CD4-positive, alpha-beta T cell treated with Interleukin-4 for 4 hours (primary cell): ENCODE measurements around the gene ELOVL2.

Experiments used
- DNase-seq: peaks from one replicate; pipeline ENCODE4 v3.0.0-alpha.2; 2020

The ELOVL2 gene

DNA sequence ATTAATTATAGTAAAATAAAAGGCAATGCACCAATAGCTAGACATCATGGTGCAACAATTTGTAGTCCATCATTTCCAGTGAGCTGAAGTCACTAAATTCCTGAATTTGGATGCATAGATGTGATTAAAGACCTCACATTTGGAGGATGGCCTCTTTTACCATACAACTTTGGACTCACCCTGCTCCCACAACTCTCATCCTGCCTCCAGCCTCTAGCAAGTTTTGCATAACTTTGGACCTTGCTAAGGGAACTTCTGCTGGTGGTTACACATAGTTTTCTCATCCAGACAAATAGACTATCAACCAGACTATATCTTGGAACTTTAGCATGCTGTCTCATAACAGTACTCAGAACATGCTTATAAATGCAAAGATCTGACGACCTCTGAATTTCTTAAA, 12.8 kb upstream of the ELOVL2 start:
- DNase-seq: no peak

DNA sequence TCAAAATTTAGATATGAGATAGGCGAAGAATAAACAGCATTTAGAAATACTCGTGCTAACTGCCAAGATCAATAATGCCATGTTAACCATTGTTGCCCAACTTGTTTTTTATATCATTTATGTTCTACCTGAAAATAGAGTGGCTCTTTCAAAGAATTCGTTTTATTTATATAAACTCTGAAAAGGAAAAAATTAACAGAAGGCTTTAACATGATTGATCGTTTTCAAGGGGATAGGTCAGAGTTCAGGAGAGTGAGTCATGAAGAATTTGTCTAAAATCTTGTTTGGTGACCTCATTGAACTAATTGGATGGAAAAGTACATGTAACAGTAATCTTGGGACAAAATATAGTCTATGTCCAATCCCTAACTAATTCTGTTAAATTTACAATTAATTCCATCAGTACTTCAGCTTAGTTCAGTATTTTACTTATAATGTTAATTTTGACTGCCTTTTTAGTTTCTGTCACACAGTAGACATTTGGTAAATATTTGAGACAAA, 11.1 kb upstream of the ELOVL2 start:
- DNase-seq: no peak

DNA sequence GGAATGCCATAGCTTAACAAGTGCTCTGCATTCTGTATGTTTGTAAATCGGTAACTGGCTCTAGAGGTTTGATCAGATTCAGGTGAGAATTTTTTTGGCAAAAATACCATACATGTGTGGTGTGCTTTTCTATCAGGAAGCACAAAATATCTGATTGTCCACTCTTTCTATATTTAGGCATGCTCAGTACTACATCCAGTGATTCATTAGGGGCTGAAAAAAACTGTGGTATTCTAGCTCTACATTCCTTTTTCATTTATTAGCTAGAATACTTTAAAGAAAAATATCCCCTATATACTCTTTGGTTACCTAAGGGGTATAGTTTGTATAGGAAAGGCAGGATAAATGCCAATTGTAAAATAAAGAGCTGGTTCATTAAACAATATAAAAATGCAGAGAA, 10.6 kb upstream of the ELOVL2 start:
- no peak for DNase-seq

- no peak for DNase-seq
Measured at GRCh38 chr6:11053307-11053706, 9.2 kb upstream of the ELOVL2 start.

DNA sequence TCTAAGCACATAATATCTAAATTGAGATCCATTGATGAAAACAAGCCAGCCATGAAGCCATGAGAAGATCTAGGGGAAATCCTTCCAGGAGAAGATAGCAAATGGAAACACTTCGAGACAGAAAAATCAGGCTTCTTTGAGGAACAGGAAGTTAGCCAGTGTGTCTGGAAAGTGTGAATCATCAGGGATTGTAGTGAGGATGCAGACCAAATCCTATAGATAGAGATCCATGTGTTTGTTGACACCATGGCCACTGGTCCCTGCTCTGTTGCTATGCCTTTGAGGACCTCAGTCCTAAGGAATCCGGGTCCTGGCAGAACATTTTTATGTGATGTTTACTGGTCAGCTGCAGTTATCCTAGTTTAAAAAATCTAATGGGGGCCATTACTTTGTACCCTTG, 6.6 kb upstream of the ELOVL2 start:
- no peak for DNase-seq

GRCh38 chr6:11044712-11045167, 635 bp upstream of the ELOVL2 start:
- DNase-seq: no peak

- DNase-seq: no peak
Measured at GRCh38 chr6:11043378-11043960, 636 bp downstream of the ELOVL2 start.

- DNase-seq: no peak
Measured at GRCh38 chr6:11042750-11043377, 1.2 kb downstream of the ELOVL2 start.

- DNase-seq: no peak
Measured at GRCh38 chr6:11042025-11042749, 1.9 kb downstream of the ELOVL2 start.

- no peak for DNase-seq
Measured at GRCh38 chr6:11040134-11040533, 4.0 kb downstream of the ELOVL2 start.

GRCh38 chr6:11039040-11039439, 5.1 kb downstream of the ELOVL2 start:
- DNase-seq: no peak

DNA sequence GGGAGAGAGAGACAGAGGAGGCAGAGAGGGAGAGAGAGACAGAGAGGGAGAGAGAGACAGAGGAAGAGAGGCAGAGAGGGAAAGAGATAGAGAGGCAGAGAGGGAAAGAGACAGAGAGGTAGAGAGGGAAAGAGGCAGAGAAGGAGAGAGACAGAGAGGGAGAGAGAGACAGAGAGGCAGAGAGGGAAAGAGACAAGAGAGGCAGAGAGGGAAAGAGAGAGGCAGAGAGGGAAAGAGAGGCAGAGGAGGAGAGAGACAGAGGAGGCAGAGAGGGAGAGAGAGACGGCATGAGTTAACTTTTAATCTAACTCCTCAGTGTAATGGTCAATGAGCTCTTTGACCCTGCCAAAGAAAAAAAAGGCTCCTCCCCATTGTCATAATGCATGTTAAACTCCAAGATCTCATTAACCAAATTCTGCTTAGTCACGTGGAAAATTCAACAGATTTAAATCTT, 7.1 kb downstream of the ELOVL2 start:
- no peak for DNase-seq

DNA sequence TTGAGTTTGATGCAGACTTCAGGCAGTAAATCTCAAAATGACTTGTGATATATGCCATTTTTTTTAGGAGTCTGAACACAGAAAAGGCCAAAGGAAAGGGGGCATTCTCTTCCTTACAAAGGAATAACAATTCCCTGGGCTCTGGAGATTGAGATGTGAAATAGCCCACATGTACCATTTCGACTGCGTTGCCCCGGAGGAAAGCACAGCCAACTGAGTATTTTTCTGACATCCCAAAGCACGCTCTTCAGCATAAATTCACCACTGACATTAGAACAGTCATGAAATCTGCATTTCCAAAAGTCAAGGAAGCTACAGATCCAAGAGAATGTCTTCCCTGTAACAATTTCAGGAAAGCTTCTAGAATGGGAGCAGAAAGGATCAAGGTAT, 7.8 kb downstream of the ELOVL2 start:
- no peak for DNase-seq

DNA sequence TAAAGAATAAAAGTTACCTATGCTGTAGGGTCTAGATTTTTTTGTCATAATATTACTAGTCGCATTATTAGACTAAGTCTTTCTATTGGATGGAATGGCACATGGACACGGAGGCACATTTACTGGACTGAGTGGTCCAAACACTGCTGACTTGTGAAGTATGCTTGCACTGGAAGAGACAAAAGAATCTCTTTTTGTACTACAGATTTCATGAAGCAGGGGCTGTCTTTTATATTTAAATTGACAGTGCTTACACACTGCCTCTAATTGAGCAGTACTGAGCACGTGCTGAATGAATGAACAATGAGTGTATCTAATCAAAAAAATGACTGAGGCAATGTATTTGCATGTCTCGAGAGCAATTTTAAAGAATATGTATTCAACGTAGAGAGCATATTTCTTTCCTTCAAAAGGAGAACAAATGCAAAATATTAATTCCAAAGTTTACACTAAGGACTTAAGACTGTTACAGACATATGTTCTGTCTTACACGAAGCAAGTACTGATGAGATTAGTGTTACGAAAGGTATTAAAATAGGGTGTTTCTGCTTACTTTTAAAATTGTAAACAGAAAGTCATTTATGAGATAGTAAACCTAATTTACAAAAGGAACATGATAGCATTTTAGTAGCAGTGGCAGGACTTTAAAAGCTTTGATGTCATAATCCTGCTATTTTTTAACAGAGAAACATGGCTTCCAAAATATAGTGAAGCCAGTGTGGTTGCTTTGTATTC, 8.3 kb downstream of the ELOVL2 start:
- no peak for DNase-seq

DNA sequence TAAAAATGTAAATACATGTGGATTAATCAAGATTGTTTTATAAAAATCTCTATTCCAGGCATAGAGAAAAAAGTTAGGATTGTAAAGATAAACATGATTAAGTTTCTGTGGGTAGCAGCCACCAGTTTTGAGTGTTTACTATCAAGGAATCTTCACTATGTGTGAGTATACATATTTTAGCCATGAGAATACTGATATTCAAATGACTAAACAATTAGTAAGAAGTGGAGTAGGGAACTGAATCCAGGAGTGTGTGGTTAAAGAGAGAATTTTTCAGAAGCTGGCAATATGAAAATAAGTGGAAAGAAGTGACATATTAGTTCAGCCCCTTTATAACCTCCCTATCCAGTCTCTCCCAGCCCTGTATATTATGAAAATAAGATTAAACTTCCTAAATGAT, 10.3 kb downstream of the ELOVL2 start:
- DNase-seq: no peak

- no peak for DNase-seq
Measured at GRCh38 chr6:11030904-11031303, 13.2 kb downstream of the ELOVL2 start.

DNA sequence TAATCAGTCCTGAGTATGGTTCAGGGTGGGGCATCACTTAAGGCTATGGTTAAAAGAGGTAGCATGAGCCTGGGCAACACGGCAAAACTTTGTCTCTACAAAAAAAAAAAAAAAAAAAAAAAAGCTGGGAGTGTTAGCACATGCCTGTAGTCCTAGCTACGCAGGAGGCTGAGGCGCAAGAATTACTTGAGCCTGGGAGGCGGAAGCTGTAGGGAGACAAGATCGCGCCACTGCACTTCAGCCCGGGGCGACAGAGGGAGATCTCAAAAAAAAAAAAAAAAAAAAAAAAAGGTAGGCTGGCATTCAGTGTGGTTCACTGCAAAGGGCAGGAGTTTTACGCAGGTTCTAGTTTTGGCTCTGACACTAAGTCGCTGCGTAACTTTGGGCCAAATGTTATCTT, 15.1 kb downstream of the ELOVL2 start:
- DNase-seq: no peak

DNA sequence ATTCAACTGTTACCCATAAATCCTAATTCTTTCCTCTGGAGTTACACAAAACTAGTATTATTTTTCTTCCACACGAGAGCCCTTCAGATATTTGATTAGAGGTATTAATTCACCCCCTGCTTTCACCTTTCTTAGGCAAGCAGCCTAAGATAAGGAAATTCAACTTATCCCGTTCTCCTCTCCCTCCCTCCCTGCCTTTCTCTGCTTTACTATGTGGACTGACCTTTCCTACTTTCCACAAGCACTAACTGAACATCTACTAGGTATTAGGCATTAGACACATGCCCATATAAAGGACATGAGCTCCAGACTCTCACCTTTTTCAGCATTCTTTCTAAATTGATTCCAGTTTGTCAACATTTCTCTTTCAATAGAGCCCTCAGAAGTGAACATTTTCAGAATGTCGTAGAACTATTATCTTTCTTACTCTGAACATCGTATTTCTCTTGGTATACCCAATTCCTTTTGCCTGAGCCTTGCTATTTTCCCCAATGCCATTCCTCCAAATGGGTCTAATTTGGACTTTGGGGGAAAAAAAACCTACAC, 16.5 kb downstream of the ELOVL2 start:
- DNase-seq: no peak

DNA sequence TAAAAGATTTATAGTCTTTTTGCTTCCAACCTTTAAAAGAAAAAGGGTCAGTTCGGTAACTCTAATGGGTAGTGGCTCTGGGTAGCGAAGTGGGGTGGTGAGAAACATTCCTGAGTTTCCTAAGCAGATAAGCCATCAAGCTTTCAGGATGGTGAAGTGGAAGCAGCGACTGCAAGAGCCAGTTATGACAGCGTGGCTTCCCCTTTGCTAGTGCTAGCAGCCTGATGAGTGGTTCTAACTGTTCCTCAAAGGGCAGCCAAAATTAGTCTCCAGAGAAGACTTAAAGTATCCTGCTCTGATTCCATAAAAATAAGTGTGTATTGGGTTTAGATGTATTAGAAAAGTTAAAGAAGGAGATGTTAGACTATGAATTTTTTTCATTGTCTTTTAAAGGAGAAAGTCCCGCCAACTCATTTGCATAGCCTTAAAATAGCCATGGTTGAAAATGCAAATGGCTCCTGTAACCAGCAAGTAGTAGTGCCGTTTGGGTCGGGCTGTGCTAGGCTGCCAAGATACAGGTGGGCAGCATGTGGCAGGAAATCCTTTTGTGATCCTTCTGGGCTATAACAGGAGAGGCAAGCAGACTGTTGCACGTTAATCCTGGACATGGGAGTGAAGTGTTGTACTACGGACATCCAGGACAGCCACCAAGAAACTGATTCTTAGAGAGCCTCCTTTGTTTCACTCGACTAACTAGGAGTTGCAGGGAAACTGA, 18.0 kb downstream of the ELOVL2 start:
- no peak for DNase-seq

DNA sequence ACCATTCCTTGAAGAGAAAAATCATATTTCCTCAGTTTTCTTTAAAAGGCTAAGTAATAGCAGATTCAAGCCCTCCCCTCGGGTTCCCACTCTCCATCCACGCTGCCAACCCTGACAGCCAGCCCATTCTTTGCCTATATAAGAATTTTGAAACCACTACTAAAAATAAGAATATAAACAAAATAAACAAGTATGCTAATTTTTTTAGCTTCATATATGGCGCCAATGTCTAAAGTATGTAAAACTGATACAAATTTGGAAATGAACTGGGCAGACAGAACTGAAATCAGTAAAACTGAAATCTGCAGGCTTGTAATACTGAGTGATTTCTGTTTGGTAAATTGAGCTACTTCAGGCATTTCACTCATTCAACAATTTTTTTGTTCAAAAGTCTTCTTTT, 19.0 kb downstream of the ELOVL2 start:
- DNase-seq: no peak

DNA sequence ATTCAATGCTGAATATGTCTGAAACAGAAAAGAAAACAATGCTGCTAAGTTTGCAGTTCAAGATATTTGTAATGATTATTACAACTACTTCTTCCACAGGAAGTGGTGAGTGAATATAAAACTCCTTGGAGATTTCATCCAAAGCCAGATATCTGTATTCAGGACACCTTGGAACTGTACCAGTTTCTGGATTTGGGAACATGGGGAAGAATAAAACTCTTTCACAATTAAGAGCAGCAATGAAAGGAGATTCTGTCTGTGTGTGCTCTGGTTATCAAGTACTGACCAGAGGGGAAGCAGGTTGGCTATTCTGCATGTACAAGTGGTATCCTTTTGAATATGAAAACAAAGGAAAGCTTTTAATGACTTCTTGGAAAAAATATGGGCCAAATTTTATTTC, 21.1 kb downstream of the ELOVL2 start:
- DNase-seq: no peak

DNA sequence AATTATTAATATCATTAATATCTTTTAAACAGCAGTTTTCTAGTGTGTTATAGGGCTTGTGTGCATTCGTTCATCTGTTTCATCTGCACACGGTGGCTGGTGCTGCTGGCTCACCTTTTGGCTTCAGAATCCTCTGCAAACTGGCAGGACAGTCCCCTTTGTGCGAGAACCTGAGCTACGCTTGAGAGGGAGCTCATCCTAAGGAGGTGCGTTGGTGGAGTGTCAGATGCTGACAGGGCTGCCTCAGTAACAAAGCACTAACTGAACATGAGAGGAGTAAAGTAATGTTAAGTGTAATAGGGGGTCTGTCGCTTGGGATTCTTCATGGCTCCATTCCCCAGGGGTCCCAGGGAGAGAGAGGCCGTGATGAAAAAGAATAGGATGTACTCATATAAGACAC, 22.4 kb downstream of the ELOVL2 start:
- DNase-seq: no peak

GRCh38 chr6:11021003-11021402, 23.1 kb downstream of the ELOVL2 start:
- DNase-seq: no peak
